Keratinocyte (primary cell): ENCODE measurements around the gene TTC9. TPM values are rescaled to one million over a fixed set of nuclear protein-coding genes. Genes with fewer than 3 reads are reported as not detected.
A peak's percentile ranks its signal among the peaks of the same experiment; 100 is the strongest.

Experiments
- DNase-seq: peaks from one replicate; pipeline ENCODE4 v3.0.0-alpha.2; 2011; ENCODE audit warnings: low read depth, missing footprints, low spot score
- FAIRE-seq: peaks from 2 replicates; lab custom pipeline; 2011; peaks lifted over from hg19 to GRCh38; lab: Jason Lieb, UNC
- H2AFZ ChIP-seq: 2 replicates; pipeline ENCODE4 v1.6.0; 2012; ENCODE audit warnings: low read length, control low read depth, inconsistent platforms; ENCODE audit not compliant: control insufficient read depth
- H3K27ac ChIP-seq: 2 replicates; pipeline ENCODE4 v1.5.1; 2011; ENCODE audit warnings: low read length; ENCODE audit not compliant: control insufficient read depth, insufficient read depth
- H3K27me3 ChIP-seq: 3 replicates; pipeline ENCODE4 v1.6.0; 2011; ENCODE audit warnings: low read length; ENCODE audit not compliant: control insufficient read depth, insufficient read depth; ENCODE audit errors: extremely low read depth
- H3K36me3 ChIP-seq, 2 experiments: 2 replicates in 1 of 2; 3 replicates in 1 of 2; pipeline ENCODE4 v1.5.1; 2011; ENCODE audit warnings: low read length in 2 of 2, mild to moderate bottlenecking in 1 of 2; ENCODE audit not compliant: control insufficient read depth in 2 of 2, insufficient read depth in 2 of 2; ENCODE audit errors: extremely low read depth in 1 of 2
- H3K4me1 ChIP-seq: 3 replicates; pipeline ENCODE4 v1.5.1; 2011; ENCODE audit warnings: low read length; ENCODE audit not compliant: control insufficient read depth, insufficient read depth; ENCODE audit errors: extremely low read depth
- H3K4me2 ChIP-seq: 3 replicates; pipeline ENCODE4 v1.6.0; 2011; ENCODE audit warnings: low read depth, low read length; ENCODE audit not compliant: control insufficient read depth, insufficient read depth; ENCODE audit errors: extremely low read depth
- H3K4me3 ChIP-seq, 3 experiments: fragments of 200-600 bp in 1 of 3; sonication (generic) in 1 of 3; 2 replicates in 2 of 3; 3 replicates in 1 of 3; pipeline ENCODE4 v1.5.1; 2011 to 2016; ENCODE audit warnings: low read length in 3 of 3, mild to moderate bottlenecking in 3 of 3, control low read depth in 2 of 3, inconsistent platforms in 1 of 3, low read depth in 1 of 3, mixed read lengths in 1 of 3, mixed run types in 1 of 3, moderate library complexity in 1 of 3; ENCODE audit not compliant: control insufficient read depth in 2 of 3, insufficient read depth in 2 of 3; ENCODE audit errors: extremely low read depth in 1 of 3
- H3K79me2 ChIP-seq: 2 replicates; pipeline ENCODE4 v1.6.0; 2012; ENCODE audit warnings: low read length; ENCODE audit not compliant: control insufficient read depth, insufficient read depth
- H3K9ac ChIP-seq: 3 replicates; pipeline ENCODE4 v1.6.0; 2011; ENCODE audit warnings: low read length; ENCODE audit not compliant: control insufficient read depth, insufficient read depth; ENCODE audit errors: extremely low read depth
- H3K9me1 ChIP-seq: 3 replicates; pipeline ENCODE4 v1.6.0; 2011; ENCODE audit warnings: low read length; ENCODE audit not compliant: control insufficient read depth, insufficient read depth; ENCODE audit errors: extremely low read depth
- H3K9me3 ChIP-seq: 2 replicates; pipeline ENCODE4 v1.5.1; 2012; ENCODE audit warnings: low read depth, low read length; ENCODE audit not compliant: control insufficient read depth
- H4K20me1 ChIP-seq: 3 replicates; pipeline ENCODE4 v1.6.0; 2011; ENCODE audit warnings: low read length; ENCODE audit not compliant: control insufficient read depth, insufficient read depth; ENCODE audit errors: extremely low read depth
- EZH2 ChIP-seq: IDR thresholded peaks from one replicate; pipeline ENCODE4 v1.6.1; 2012; ENCODE audit warnings: inconsistent platforms, mild to moderate bottlenecking, low read length, moderate library complexity
- dilution Hi-C: fragments of 300-500 bp; cut with MboI; formaldehyde crosslinking; loops from one replicate; pipeline ENCODE4 v1.7.0; 2020; ENCODE audit warnings: low sequenced_read_pairs; ENCODE audit not compliant: extremely low pct_ligation_motif_present
- polyA plus RNA-seq, 5 experiments: library from polyadenylated mRNA; depleted of rRNA in 3 of 5; stranded (reverse) in 3 of 5; stranded (forward) in 1 of 5; unstranded in 1 of 5; fragments of >200 nt; gene quantifications; 1 replicate in 1 of 5; 2 replicates in 3 of 5; 3 replicates in 1 of 5; pipeline versions ENCODE4 v1.2.1 to v1.2.3, GENCODE V29; 2011 to 2012; ENCODE audit warnings: missing spikeins in 2 of 5, low read depth in 1 of 5, low replicate concordance in 1 of 5
- TF ChIP-seq, protein P1 (sequence below), 3 experiments: IDR thresholded peaks in 1 of 3; conservative IDR thresholded peaks in 1 of 3; optimal IDR thresholded peaks in 1 of 3; 2 replicates in 2 of 3; 3 replicates in 1 of 3; pipeline versions ENCODE3 to v1.5.1; 2011; ENCODE audit warnings: low read length in 3 of 3, mild to moderate bottlenecking in 3 of 3, moderate library complexity in 2 of 3, control low read depth in 1 of 3, inconsistent platforms in 1 of 3; ENCODE audit not compliant: insufficient read depth in 2 of 3; ENCODE audit errors: extremely low read depth in 1 of 3

The TTC9 gene
- polyA plus RNA-seq, 1 donor (not counting 4 experiments of a cell fraction or from before 2014, with no cell fraction given): 0.59 TPM

DNA sequence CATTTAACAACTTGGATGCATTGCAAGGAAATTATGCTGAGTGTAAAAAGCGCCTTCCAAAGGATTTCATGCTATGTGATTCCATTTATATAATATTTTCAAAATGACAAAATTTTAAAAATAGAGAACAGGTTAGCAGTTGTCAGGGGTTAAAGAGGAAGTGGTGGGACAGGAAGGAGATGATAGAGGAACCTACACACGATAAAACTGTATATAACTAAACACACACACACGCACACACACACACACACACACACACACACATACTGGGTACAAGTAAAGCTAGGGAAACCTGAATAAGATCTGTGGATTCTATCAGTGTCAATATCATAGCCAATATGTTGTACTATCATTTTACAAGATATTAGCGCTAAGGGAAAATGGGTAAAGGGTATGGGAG, 17.2 kb downstream of the TTC9 start:
- no peak overlapping the region for H2AFZ ChIP-seq
- H3K27ac ChIP-seq: no peak overlapping the region
- H3K4me1 ChIP-seq: peaks cover 12% of the 10 kb centered on the region
- H3K27me3 ChIP-seq: peaks cover 1% of the 10 kb centered on the region
- H4K20me1 ChIP-seq: no peaks in the 10 kb centered on the region
- H3K4me2 ChIP-seq: no peak overlapping the region
- no peak for DNase-seq
- H3K9me1 ChIP-seq: no peaks in the 10 kb centered on the region
- H3K36me3 ChIP-seq: no peaks in the 10 kb centered on the region
- no peak overlapping the region for H3K4me3 ChIP-seq
- no peaks in the 10 kb centered on the region for H3K79me2 ChIP-seq
- H3K9ac ChIP-seq: no peak overlapping the region
- dilution Hi-C loops: no loop called here
- H3K9me3 ChIP-seq: no peaks in the 10 kb centered on the region
- FAIRE-seq: no peak
- TF ChIP-seq, protein P1, sequence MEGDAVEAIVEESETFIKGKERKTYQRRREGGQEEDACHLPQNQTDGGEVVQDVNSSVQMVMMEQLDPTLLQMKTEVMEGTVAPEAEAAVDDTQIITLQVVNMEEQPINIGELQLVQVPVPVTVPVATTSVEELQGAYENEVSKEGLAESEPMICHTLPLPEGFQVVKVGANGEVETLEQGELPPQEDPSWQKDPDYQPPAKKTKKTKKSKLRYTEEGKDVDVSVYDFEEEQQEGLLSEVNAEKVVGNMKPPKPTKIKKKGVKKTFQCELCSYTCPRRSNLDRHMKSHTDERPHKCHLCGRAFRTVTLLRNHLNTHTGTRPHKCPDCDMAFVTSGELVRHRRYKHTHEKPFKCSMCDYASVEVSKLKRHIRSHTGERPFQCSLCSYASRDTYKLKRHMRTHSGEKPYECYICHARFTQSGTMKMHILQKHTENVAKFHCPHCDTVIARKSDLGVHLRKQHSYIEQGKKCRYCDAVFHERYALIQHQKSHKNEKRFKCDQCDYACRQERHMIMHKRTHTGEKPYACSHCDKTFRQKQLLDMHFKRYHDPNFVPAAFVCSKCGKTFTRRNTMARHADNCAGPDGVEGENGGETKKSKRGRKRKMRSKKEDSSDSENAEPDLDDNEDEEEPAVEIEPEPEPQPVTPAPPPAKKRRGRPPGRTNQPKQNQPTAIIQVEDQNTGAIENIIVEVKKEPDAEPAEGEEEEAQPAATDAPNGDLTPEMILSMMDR (optimal IDR thresholded peaks at IDR 0.05 in 1 of 3, IDR thresholded peaks at IDR 0.05 in 1 of 3, conservative IDR thresholded peaks at IDR 0.05 in 1 of 3; ENCODE audit: extremely low read depth in 1 of 3, insufficient read depth in 2 of 3, low read length in 3 of 3): no peak
- TF ChIP-seq EZH2: no peak

DNA sequence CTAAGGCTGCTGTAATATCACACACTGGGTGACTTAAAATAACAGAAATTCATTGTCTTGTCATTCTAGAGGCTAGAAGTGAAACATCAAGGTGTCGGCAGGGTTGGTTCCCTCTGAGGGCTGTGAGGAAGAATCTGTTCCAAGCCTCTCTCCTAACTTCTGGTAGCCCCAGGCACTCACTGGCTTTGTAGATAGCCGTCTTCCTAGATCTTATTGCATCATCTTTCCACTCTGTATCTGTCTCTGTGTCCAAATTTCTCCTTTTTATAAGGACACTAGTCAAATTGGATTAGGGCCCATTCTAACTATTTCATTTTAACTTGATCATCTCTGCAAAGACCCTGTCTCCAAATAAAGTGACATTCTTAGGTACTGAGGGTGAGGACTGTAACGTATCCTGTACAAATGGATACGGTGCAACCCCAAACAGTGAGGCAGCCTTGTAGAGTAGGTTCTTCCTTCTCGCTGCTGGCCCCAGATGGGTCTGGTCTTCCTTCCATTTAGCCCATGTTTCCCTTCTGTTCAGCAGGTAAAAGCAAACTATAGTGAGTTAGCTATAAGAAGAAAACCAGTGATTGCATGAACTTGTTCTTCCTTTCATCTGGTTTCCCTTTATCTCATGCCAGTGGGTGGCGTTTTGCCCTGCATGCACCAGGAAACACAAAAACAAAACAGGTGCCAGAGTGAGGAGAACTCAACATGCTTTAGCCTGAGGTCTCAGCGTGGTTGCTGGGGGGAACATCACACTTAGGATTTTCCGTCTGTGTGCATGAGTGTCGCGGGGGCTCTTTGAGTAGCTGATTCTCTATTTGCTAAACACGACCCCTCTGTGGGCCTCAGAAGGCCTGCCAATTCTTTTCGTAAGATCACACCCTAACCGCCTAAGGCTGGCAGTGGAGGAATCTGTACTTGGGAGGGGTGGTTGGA, 19.5 kb downstream of the TTC9 start:
- Histone ChIP-seq H3K9ac (no peak overlapping the region), H4K20me1 (no peaks in the 10 kb centered on the region), H3K4me2 (peak overlapping the region; percentile 46), H3K79me2 (no peaks in the 10 kb centered on the region), H3K4me3 (no peak overlapping the region), H3K27me3 (no peaks in the 10 kb centered on the region), H3K9me1 (no peaks in the 10 kb centered on the region), H3K9me3 (no peaks in the 10 kb centered on the region), H2AFZ (peak overlapping the region; percentile 27), H3K4me1 (peaks cover 26% of the 10 kb centered on the region), H3K27ac (no peak overlapping the region), H3K36me3 (no peaks in the 10 kb centered on the region)
- dilution Hi-C loops: no loop called here
- TF ChIP-seq, protein P1 (optimal IDR thresholded peaks at IDR 0.05 in 1 of 3, IDR thresholded peaks at IDR 0.05 in 1 of 3, conservative IDR thresholded peaks at IDR 0.05 in 1 of 3; ENCODE audit: extremely low read depth in 1 of 3, insufficient read depth in 2 of 3, low read length in 3 of 3): peak; percentile 11 to 32 (median 12)
- TF ChIP-seq EZH2: no peak
- FAIRE-seq (peak; percentile 74), DNase-seq (no peak)
